B cell (primary cell): ENCODE measurements around the gene MIPOL1. TPM values are rescaled to one million over a fixed set of nuclear protein-coding genes. Genes with fewer than 3 reads are reported as not detected.

ENCODE experiments used
- ATAC-seq: fragments of 200-7000 bp; cut with Tn5 transposase; one replicate; pipeline ENCODE4 v1.10.0; 2021; ENCODE audit warnings: low read depth, mild to moderate bottlenecking, moderate number of reproducible peaks, moderate library complexity
- CTCF ChIA-PET: fragments of 350-600 bp; sonication (Branson Sonifier 250); formaldehyde crosslinking; loops from one replicate; lab custom pipeline; 2021; ENCODE audit warnings: antibody characterized with exemption, inconsistent platforms; lab: Charles Lee
- POLR2A ChIA-PET: fragments of 350-600 bp; sonication (Branson Sonifier 250); formaldehyde crosslinking; loops from one replicate; lab custom pipeline; 2021; ENCODE audit warnings: antibody characterized with exemption; lab: Charles Lee
- DNase-seq: peaks from one replicate; pipeline ENCODE4 v3.0.0; 2013
- H2AFZ ChIP-seq: 2 replicates; pipeline ENCODE4 v1.6.1; 2012; ENCODE audit warnings: mild to moderate bottlenecking, low read depth, low read length; ENCODE audit not compliant: insufficient read depth, poor library complexity, severe bottlenecking
- H3K27ac ChIP-seq, 2 donors: 1 replicate in 1 of 2; 2 replicates in 1 of 2; pipeline ENCODE4 v1.5.1; 2012 to 2013; ENCODE audit warnings: low read length in 2 of 2, mild to moderate bottlenecking in 2 of 2, moderate library complexity in 1 of 2
- H3K27me3 ChIP-seq, 4 experiments: fragments of 200-600 bp in 1 of 4; sonication (generic) in 1 of 4; replicated peaks in 1 of 4; 1 replicate in 2 of 4; 2 replicates in 2 of 4; pipeline versions ENCODE4 v1.6.1 to v1.7.0; 2013 to 2016; ENCODE audit warnings: low read length in 3 of 4, mild to moderate bottlenecking in 2 of 4, mixed read lengths in 1 of 4, moderate library complexity in 1 of 4; ENCODE audit not compliant: insufficient read depth in 4 of 4, control insufficient read depth in 3 of 4; ENCODE audit errors: control extremely low read depth in 1 of 4
- H3K36me3 ChIP-seq, 2 experiments: replicated peaks in 1 of 2; 1 replicate in 1 of 2; 2 replicates in 1 of 2; pipeline versions ENCODE4 v1.6.1 to v1.7.1; 2013; ENCODE audit warnings: low read length in 1 of 2; ENCODE audit not compliant: insufficient read depth in 2 of 2, control insufficient read depth in 1 of 2; ENCODE audit errors: control extremely low read depth in 1 of 2, extremely low read depth in 1 of 2
- H3K4me1 ChIP-seq, 2 donors: fragments of 200-600 bp in 1 of 2; sonication (generic) in 1 of 2; 1 replicate in 1 of 2; 2 replicates in 1 of 2; pipeline versions ENCODE4 v1.5.1 to v1.6.1; 2013 to 2017; ENCODE audit warnings: low read length in 2 of 2; ENCODE audit not compliant: control insufficient read depth in 2 of 2, insufficient read depth in 2 of 2
- H3K4me2 ChIP-seq: replicated peaks from 2 replicates; pipeline ENCODE3; 2012; ENCODE audit warnings: mild to moderate bottlenecking, low read depth, low read length; ENCODE audit not compliant: poor library complexity, severe bottlenecking
- H3K4me3 ChIP-seq, 5 experiments: fragments of 200-600 bp in 1 of 5; sonication (generic) in 1 of 5; 1 replicate in 3 of 5; 2 replicates in 2 of 5; pipeline versions ENCODE4 v1.5.1 to v1.7.0; 2011 to 2016; ENCODE audit warnings: low read length in 4 of 5, mild to moderate bottlenecking in 4 of 5, low read depth in 2 of 5, control low read depth in 1 of 5, moderate library complexity in 1 of 5; ENCODE audit not compliant: insufficient read depth in 1 of 5; ENCODE audit errors: control extremely low read depth in 1 of 5, extremely low read depth in 1 of 5
- H3K79me2 ChIP-seq: fragments of 200-600 bp; sonication (generic); one replicate; pipeline ENCODE4 v1.6.0; 2016; ENCODE audit warnings: low read length; ENCODE audit not compliant: control insufficient read depth, insufficient read depth
- H3K9ac ChIP-seq: fragments of 200-600 bp; sonication (generic); 2 replicates; pipeline ENCODE4 v1.6.1; 2017; ENCODE audit warnings: mild to moderate bottlenecking, low read length, moderate library complexity
- H3K9me3 ChIP-seq, 3 donors: one replicate each; pipeline versions ENCODE4 v1.6.1 to v1.7.1; 2013; ENCODE audit warnings: low read length in 2 of 3; ENCODE audit not compliant: control insufficient read depth in 2 of 3, insufficient read depth in 1 of 3; ENCODE audit errors: control extremely low read depth in 1 of 3
- H4K20me1 ChIP-seq: 2 replicates; pipeline ENCODE4 v1.6.0; 2012; ENCODE audit warnings: mild to moderate bottlenecking, low read length; ENCODE audit not compliant: insufficient read depth, control insufficient read depth, poor library complexity, severe bottlenecking
- H3K27ac Mint-ChIP-seq: one replicate; pipeline ENCODE4 v1.8.0; 2021; ENCODE audit warnings: mixed read lengths
- H3K27me3 Mint-ChIP-seq: one replicate; pipeline ENCODE4 v1.8.0; 2021; ENCODE audit warnings: mixed read lengths
- H3K4me1 Mint-ChIP-seq: one replicate; pipeline ENCODE4 v1.8.0; 2021; ENCODE audit warnings: mixed read lengths
- H3K4me3 Mint-ChIP-seq: one replicate; pipeline ENCODE4 v1.8.0; 2021; ENCODE audit warnings: mixed read lengths
- H3K9me3 Mint-ChIP-seq: one replicate; pipeline ENCODE4 v1.8.0; 2022; ENCODE audit warnings: mixed read lengths; ENCODE audit not compliant: insufficient read depth
- EZH2 ChIP-seq: IDR thresholded peaks from 2 replicates; pipeline ENCODE4 v1.6.1; 2012; ENCODE audit warnings: borderline replicate concordance, low read depth, mild to moderate bottlenecking, moderate library complexity, low read length; ENCODE audit not compliant: insufficient read depth, poor library complexity, severe bottlenecking
- WGBS: methylation state at CpG from one replicate; pipeline ENCODE4 v1.1.5; 2013; ENCODE audit warnings: missing lambda C conversion rate; ENCODE audit not compliant: insufficient coverage; 5-methylcytosine and 5-hydroxymethylcytosine counted together
- intact Hi-C: fragments of 100-400 bp; cut with micrococcal nuclease; formaldehyde crosslinking; loops from one replicate; pipeline ENCODE4 v1.10.0; 2022
- polyA plus RNA-seq: library from polyadenylated mRNA; depleted of rRNA; stranded (reverse); fragments of >200 nt; gene quantifications from 2 replicates; pipeline ENCODE4 v1.2.3, GENCODE V29; 2012
- total RNA-seq, 2 donors: library from RNA; stranded (reverse); fragments of 120-200 nt in 1 of 2; gene quantifications; 1 replicate in 1 of 2; 2 replicates in 1 of 2; pipeline versions ENCODE4 v1.2.3 to v1.2.4, GENCODE V29; 2013 to 2022
- TF ChIP-seq, protein P1 (sequence below): fragments of 200-600 bp; IDR thresholded peaks from one replicate; pipeline ENCODE4 v1.8.0; 2022; ENCODE audit warnings: antibody characterized with exemption, mild to moderate bottlenecking

Gene MIPOL1
- total and polyA plus RNA-seq, 2 donors (not counting 1 experiment from before 2014, with no cell fraction given): 0.17 TPM; not detected in 1

DNA sequence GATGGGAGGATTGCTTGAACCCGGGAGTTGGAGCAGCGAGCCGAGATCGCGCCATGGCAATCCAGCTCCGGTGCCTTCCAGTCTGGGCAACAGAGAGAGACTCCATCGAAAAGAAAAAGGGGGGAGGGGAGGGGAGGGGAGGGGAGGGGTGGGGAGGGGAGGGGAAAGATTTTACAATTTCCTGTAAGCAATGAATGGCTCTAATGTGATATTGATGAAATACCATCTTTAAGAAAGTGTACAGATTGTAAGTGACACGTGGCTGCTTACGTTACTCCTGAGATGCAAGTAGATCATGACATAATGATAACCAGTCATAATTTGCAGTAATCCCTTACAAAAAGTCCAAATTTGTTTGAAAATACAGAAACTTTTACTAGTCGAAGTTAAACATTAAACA lies 26.7 kb upstream of the MIPOL1 start:
- DNase-seq (no peak), ATAC-seq (no peak)
- ChIA-PET CTCF (no interaction called here), POLR2A (no interaction called here)
- no peak overlapping the region for H3K27ac Mint-ChIP-seq
- TF ChIP-seq, protein P1, sequence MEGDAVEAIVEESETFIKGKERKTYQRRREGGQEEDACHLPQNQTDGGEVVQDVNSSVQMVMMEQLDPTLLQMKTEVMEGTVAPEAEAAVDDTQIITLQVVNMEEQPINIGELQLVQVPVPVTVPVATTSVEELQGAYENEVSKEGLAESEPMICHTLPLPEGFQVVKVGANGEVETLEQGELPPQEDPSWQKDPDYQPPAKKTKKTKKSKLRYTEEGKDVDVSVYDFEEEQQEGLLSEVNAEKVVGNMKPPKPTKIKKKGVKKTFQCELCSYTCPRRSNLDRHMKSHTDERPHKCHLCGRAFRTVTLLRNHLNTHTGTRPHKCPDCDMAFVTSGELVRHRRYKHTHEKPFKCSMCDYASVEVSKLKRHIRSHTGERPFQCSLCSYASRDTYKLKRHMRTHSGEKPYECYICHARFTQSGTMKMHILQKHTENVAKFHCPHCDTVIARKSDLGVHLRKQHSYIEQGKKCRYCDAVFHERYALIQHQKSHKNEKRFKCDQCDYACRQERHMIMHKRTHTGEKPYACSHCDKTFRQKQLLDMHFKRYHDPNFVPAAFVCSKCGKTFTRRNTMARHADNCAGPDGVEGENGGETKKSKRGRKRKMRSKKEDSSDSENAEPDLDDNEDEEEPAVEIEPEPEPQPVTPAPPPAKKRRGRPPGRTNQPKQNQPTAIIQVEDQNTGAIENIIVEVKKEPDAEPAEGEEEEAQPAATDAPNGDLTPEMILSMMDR: no peak
- no peak for TF ChIP-seq EZH2
- no peak overlapping the region for H3K4me3 Mint-ChIP-seq
- no peaks in the 10 kb centered on the region for H3K9me3 Mint-ChIP-seq
- no peak overlapping the region for H3K4me3 ChIP-seq
- intact Hi-C loops: no loop called here
- H3K27me3 ChIP-seq: peaks cover 0 to 10% (median 7%) of the 10 kb centered on the region in 4 experiments
- no peak overlapping the region for H3K4me2 ChIP-seq
- no peaks in the 10 kb centered on the region for H3K79me2 ChIP-seq
- no peaks in the 10 kb centered on the region for H3K36me3 ChIP-seq
- no peak overlapping the region for H3K27ac ChIP-seq
- H3K9me3 ChIP-seq: peaks cover 0 to 8% (median 0%) of the 10 kb centered on the region in 3 donors
- H2AFZ ChIP-seq: no peak overlapping the region
- H4K20me1 ChIP-seq: no peaks in the 10 kb centered on the region
- H3K4me1 ChIP-seq: no peaks in the 10 kb centered on the region
- no CpG with 5 or more reads among the region's 10 CpGs for WGBS
- H3K27me3 Mint-ChIP-seq: peaks cover 13% of the 10 kb centered on the region
- no peak overlapping the region for H3K9ac ChIP-seq
- H3K4me1 Mint-ChIP-seq: no peaks in the 10 kb centered on the region

DNA sequence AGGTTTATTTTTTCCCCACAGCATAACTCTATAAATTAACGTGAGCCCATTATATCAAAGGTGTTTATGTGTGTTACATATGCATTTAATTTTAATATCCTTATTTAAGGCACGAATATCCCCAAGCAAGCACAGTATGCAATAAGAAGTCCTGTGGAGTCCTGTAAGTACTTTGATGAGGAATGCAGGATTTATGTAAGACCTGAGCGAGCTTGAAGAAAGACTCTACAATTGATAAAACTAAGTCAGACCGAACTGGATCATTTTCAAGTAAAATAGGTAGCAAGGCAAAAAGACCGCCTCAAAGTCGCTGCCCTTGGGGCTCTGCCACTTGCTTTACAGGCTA lies 26.1 kb upstream of the MIPOL1 start:
- no peak for ATAC-seq
- ChIA-PET POLR2A (no interaction called here), CTCF (no interaction called here)
- H3K4me2 ChIP-seq: no peak overlapping the region
- no peak overlapping the region for H3K27ac Mint-ChIP-seq
- H3K27me3 ChIP-seq: peaks cover 0 to 10% (median 7%) of the 10 kb centered on the region in 4 experiments
- WGBS: 3% methylated on average over 3 of the region's 6 CpGs
- DNase-seq: no peak
- H3K9me3 Mint-ChIP-seq: no peaks in the 10 kb centered on the region
- peak overlapping the region; percentile 21 for H2AFZ ChIP-seq
- H3K27ac ChIP-seq: no peak overlapping the region
- H3K9me3 ChIP-seq: peaks cover 0 to 8% (median 0%) of the 10 kb centered on the region in 3 donors
- no peak overlapping the region for H3K9ac ChIP-seq
- H3K36me3 ChIP-seq: no peaks in the 10 kb centered on the region
- H4K20me1 ChIP-seq: no peaks in the 10 kb centered on the region
- no peak for TF ChIP-seq EZH2
- TF ChIP-seq, protein P1: no peak
- intact Hi-C loops: no loop called here
- no peaks in the 10 kb centered on the region for H3K4me1 Mint-ChIP-seq
- no peak overlapping the region for H3K4me3 ChIP-seq
- no peak overlapping the region for H3K4me3 Mint-ChIP-seq
- peaks cover 13% of the 10 kb centered on the region for H3K27me3 Mint-ChIP-seq
- H3K4me1 ChIP-seq: no peaks in the 10 kb centered on the region
- no peaks in the 10 kb centered on the region for H3K79me2 ChIP-seq
